GM19023 (cell line): ENCODE data around the gene FAM83B.
"Not testable (repeated sequence)": the region's sequence is repeated elsewhere in the genome, so short reads cannot be mapped to it uniquely, and the experiment has no call there.

ENCODE experiments used
- ATAC-seq: cut with Tn5 transposase; IDR thresholded peaks from one replicate; pipeline ENCODE4 v1.9.1; 2021; ENCODE audit warnings: mild to moderate bottlenecking, moderate library complexity; ENCODE audit not compliant: unreplicated experiment

FAM83B gene

GRCh38 chr6:54846243-54846856, at the start of gene FAM83B:
Gene FAM83B (plus strand): TSS chr6:54846771. CDS start chr6:54870247, 23,476 bp downstream.
- no peak for ATAC-seq

GRCh38 chr6:54796918-54797317, 49.7 kb upstream of the FAM83B start:
- not testable (repeated sequence) for ATAC-seq

- ATAC-seq, result no peak
These were observed 46.4 kb upstream of the FAM83B start for GRCh38 chr6:54800050-54800600.

- no peak for ATAC-seq
These were observed 45.3 kb upstream of the FAM83B start for GRCh38 chr6:54801244-54801643.

- ATAC-seq, result no peak
These were observed 44.9 kb upstream of the FAM83B start for GRCh38 chr6:54801669-54802068.

GRCh38 chr6:54802775-54803634, 43.6 kb upstream of the FAM83B start:
- ATAC-seq, result no peak

GRCh38 chr6:54805077-54805476, 41.5 kb upstream of the FAM83B start:
- no peak for ATAC-seq

GRCh38 chr6:54810147-54810546, 36.4 kb upstream of the FAM83B start:
- ATAC-seq, result no peak

GRCh38 chr6:54813892-54814291, 32.7 kb upstream of the FAM83B start:
- ATAC-seq, result no peak

- ATAC-seq, result no peak
These were observed 29.3 kb upstream of the FAM83B start for GRCh38 chr6:54817236-54817635.

- ATAC-seq, result no peak
These were observed 28.7 kb upstream of the FAM83B start for GRCh38 chr6:54817834-54818233.

- ATAC-seq, result not testable (repeated sequence)
These were observed 22.3 kb upstream of the FAM83B start for GRCh38 chr6:54824225-54824624.

- ATAC-seq, result no peak
These were observed 19.6 kb upstream of the FAM83B start for GRCh38 chr6:54827010-54827409.

- ATAC-seq, result no peak
These were observed 16.4 kb upstream of the FAM83B start for GRCh38 chr6:54830216-54830615.

GRCh38 chr6:54835176-54835575, 11.4 kb upstream of the FAM83B start:
- no peak for ATAC-seq

GRCh38 chr6:54846857-54847674, 495 bp downstream of the FAM83B start:
- ATAC-seq, result no peak

GRCh38 chr6:54847799-54848597, 1.4 kb downstream of the FAM83B start:
- no peak for ATAC-seq

- ATAC-seq, result no peak
These were observed 3.5 kb downstream of the FAM83B start for GRCh38 chr6:54850114-54850513.

- ATAC-seq, result no peak
These were observed 9.6 kb downstream of the FAM83B start for GRCh38 chr6:54856129-54856528.

- no peak for ATAC-seq
These were observed 13.6 kb downstream of the FAM83B start for GRCh38 chr6:54860132-54860531.
